Muscle of arm (tissue), 12 donors: Measurements from ENCODE around the gene CLASP1. TPM values are rescaled to one million over a fixed set of nuclear protein-coding genes. Genes with fewer than 3 reads are reported as not detected.
"Not testable (repeated sequence)": the region's sequence is repeated elsewhere in the genome, so short reads cannot be mapped to it uniquely, and the experiment has no call there.

ENCODE experiments used
- DNase-seq: peaks from one replicate; pipeline ENCODE4 v3.0.0-alpha.2; 2013
- polyA plus RNA-seq, 12 donors: library from polyadenylated mRNA; unstranded; fragments of 120-200 nt; gene quantifications; one replicate each; pipeline ENCODE4 v1.2.1, GENCODE V29; 2013; ENCODE audit not compliant: insufficient read length in 12 of 12

CLASP1 gene
- polyA plus RNA-seq, 12 donors, result 41.5 to 86.0 (median 58.7) TPM

GRCh38 chr2:121505986-121506586 is 143.2 kb downstream of the CLASP1 start:
- no peak for DNase-seq

GRCh38 chr2:121505005-121505404 is 144.3 kb downstream of the CLASP1 start:
- no peak for DNase-seq

DNA sequence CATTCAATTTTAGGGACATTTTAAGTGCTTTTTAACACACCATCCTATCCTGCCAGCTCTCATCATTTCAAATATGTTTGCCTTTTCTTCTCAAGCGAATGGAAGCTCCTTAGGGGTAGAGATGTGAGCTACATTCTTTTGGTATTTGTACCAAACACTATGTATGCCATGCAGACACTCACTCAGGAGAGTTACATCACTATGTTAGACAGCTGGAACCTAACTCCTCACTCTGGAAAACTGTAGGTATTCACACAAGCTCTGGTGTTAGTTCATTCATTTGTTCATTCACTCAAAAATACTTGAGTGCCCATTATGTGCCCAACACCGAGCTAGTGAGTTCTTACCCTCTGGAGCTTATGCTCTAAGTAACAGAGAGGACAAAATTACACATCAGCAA is 144.9 kb downstream of the CLASP1 start:
- no peak for DNase-seq

DNA sequence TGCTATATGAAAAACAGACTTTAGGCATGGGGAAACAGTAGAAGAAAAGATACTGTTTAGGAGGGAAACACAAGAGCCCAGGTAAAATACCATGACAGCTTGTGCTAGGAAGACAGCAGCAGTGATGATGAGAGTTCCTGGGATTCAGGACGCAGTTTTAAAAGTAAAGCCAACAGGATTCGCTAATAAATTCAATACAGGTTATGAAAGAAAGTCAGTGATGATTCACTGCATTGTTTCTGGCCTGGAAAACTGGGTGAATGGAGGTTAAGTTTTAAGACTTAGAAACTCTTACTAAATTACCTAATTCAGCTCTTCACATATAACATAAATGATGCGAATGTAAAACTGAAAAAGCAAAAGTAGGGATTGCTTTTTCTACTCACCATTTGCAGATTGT is 146.5 kb downstream of the CLASP1 start:
- DNase-seq, result no peak

- no peak for DNase-seq
These were observed 147.0 kb downstream of the CLASP1 start for GRCh38 chr2:121502246-121502645.

GRCh38 chr2:121501554-121501953 is 147.7 kb downstream of the CLASP1 start:
- DNase-seq, result no peak

DNA sequence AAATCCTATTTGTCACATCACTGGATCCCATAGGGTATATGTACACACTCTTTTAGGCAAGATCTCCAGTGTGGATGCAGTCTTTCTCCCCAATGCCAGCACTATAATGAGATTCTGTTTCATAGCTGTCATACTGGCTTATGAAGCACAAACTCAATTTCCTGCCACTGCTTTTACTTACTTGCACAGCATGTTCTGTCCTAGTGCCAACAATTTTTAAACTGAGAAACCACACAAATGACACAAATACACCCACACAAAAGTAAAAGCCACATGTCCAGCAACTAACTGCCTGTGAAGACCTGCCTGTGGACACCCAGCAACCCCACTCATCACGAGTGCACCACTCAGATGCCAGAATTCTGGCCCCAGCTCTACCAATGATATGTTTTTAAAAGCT is 148.2 kb downstream of the CLASP1 start:
- DNase-seq, result no peak

- DNase-seq, result no peak
These were observed 150.5 kb downstream of the CLASP1 start for GRCh38 chr2:121498731-121499130.

- DNase-seq, result no peak
These were observed 156.9 kb downstream of the CLASP1 start for GRCh38 chr2:121492409-121492808.

GRCh38 chr2:121491518-121491917 is 157.7 kb downstream of the CLASP1 start:
- DNase-seq, result peak; percentile 22

- no peak for DNase-seq
These were observed 158.6 kb downstream of the CLASP1 start for GRCh38 chr2:121490584-121491133.

- no peak for DNase-seq
These were observed 159.2 kb downstream of the CLASP1 start for GRCh38 chr2:121489911-121490583.

DNA sequence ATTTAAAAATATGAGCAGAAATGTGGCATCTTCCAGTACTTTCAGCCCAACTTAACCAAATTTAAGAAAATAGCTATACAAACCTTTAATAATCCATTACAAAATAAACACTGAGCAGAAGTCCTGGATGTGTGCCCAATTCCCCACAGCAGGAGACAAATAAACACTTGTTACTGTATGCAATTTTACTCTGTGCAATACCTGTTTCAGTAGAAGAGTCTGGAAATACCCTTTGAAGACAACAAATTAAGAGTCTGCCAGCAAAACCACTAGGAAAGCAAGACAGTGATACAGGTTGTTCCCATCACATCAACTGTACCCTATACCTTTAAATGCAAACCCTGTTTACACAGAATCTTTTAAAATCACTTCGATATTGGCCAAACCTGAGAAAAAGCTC is 160.0 kb downstream of the CLASP1 start:
- no peak for DNase-seq

- no peak for DNase-seq
These were observed 163.0 kb downstream of the CLASP1 start for GRCh38 chr2:121486191-121486790.

- no peak for DNase-seq
These were observed 164.2 kb downstream of the CLASP1 start for GRCh38 chr2:121485039-121485438.

GRCh38 chr2:121483846-121484245 is 165.4 kb downstream of the CLASP1 start:
- DNase-seq, result no peak

DNA sequence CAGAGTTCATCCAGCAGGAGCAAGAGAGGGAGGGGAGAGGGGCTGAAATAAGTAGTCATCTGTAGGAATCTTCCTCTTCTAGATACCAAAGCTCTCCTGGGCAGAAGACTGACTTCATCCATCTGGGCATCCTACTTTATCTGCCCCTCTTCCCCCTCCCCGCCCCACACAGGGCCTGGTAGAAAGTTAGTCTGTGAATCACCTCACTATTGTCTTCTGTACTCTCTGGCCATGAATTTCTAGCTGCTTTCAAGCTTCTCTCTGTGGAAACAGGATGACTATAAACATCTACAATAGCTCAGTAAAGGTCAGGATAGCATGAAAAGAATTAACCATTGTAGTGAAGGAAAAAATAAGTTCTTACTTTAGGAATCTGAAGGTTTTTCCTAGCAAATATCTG is 166.2 kb downstream of the CLASP1 start:
- no peak for DNase-seq

DNA sequence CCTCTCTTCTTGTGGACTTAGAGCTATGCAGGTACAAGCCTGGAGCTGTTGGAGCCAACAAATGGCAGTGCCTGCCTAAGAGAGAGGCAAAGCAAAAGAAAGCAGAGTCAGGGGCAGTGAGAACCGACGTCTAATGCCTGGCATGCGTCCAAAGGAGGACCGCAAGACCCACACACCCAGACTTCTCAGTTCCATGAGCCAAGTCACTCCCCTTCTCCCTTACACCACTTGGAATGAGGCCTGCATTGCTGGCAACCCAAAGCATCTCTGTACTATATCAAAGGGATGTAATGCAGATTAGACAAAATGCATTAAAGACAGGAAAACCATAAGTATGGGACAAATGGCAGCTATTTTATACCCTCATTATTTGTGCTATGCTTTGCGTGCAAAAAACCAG is 168.4 kb downstream of the CLASP1 start:
- DNase-seq, result peak; percentile 37

DNA sequence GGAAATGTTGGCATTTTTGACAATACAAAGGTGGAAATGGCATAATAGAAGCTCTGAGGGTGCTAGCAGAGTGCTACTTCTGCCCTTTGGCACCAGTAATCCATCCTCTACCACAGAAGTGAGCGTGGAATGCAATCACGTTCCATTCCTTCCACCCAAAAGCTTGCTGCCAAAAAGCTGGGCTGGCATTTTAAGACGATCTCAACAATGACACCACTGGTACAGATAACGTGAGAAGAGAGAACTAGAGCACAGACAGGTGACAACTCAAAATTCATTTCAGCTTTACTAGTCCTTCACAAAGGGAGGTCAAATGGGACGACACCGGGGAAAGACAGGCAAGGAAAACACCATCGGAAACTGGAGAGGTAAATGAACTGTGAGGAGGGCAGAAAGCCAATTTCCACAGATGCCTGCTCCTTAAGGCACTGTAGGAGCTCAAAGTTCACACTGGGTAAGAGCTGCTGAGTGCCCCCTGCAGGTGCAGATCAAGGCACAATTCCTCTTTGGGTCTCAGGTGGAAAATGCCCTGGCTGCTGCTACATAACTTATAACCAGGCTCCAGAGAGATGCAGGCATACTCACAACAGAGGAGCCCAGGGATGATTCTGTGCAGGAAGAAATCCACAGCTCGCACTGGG is 169.3 kb downstream of the CLASP1 start:
- peak; percentile 31 for DNase-seq

DNA sequence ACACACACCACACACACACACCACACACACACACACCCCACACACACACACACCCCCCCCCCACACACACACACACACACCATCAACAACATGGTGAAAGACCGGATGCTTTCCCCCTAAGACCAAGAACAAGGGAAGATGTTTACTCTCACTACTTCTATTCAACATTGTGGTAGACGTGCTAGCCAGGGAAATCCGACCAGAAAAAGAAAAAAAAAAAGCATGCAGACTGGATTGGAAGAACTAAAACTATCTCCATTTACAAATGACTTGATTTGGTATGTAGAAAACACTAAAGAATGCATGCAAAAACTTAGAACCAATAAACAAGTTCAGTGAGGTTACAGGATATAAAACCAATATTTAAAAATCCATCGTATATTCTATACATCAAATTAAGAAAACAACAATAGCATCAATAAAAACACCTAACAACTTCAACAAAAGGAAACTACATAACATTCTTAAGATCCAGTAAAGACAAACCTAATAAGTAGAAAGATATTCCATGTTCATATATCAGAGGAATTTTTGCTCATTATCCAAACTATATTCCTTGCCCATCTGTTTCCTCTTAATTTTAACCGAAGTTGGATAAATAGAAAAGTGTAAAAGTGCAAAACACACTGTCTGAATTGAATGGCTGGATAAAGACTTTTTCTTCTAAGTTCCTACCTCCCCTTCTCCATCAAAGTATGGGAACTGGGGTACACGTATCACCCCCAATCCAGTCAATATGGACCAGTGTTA is 170.1 kb downstream of the CLASP1 start:
- peak; percentile 7 for DNase-seq

DNA sequence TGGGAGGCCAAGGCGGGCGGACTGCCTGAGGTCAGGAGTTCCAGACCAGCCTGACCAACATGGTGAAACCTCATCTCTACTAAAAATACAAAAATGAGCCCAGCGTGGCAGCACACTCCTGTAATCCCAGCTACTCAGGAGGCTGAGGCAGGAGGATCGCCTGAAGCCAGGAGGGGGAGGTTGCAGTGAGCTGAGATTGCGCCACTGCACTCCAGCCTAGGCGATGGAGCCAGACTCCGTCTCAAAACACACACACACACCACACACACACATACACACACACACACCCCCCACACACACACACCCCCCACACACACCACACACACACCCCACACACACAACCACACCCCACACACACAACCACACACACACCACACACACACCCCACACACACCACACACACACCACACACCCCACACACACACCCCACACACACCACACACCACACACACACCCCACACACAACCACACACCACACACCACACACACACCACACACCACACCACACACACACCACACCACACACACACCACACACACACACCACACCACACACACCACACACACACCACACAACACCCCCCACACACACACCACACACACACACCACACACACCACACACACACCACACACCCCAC is 170.8 kb downstream of the CLASP1 start:
- DNase-seq, result not testable (repeated sequence)
